Measurements from ENCODE around the gene TSN.
"Not testable (repeated sequence)": the region's sequence is repeated elsewhere in the genome, so short reads cannot be mapped to it uniquely, and the experiment has no call there.

TSN gene

DNA sequence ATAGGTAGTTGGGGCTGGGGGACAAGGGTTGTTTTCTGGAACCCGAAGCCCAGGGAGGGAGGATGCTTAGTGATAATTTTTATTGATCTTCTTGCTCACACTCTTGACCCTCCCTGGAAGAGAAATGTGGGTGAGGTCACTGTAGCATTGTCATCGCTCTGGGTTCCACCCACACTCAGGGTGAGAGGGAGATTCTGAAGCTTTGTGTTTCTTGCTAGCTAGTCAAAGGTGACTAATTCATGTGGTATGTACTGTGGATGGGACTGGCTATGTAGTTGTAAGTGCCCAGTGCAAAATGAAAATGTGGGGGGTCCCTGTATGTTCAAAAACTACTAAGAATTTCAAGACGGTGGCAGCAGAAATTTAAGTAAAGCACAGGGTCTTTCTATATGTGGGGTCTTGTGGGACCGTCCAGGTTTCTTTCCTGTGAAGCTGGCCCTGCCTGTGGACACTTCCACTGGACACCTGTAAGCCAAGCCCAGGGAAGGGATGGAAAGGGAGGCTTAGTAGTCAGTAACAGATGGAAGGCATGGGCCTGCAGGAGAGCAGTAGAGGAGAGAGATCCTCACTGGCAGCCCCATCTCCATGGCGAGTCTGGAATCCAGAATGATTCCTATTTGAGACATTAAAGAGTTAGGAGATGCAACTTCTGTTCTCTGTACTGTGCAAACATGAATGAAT, 35.0 kb downstream of the TSN start:
- in situ Hi-C loops (cut with HindIII; ENCODE audit: low pct_ligation_motif_present, low pct_unique_long_range_greater_than_20kb, low sequenced_read_pairs), result no loop called here
- peak; percentile 92 for DNase-seq

DNA sequence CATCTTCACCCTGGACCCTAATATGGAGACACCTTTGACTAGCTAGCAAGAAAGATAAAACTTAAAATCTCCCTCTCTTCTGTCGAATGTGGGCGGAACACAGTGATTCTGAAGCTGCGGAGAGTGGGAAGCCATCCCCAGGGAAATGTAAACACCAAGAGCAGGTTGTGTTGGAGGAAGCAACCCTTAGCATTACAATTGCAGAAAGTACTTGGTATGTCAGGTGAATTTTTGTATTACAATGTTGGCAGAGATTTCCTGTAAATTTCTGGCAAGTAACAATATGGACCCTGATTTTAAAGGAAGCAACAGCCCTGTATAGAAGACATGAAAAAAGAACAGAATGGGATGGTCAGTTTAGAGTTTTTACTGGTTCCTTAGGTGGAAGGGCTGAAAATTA, 35.8 kb downstream of the TSN start:
- no peak for DNase-seq
- in situ Hi-C loops (cut with HindIII; ENCODE audit: low pct_ligation_motif_present, low pct_unique_long_range_greater_than_20kb, low sequenced_read_pairs), result no loop called here

DNA sequence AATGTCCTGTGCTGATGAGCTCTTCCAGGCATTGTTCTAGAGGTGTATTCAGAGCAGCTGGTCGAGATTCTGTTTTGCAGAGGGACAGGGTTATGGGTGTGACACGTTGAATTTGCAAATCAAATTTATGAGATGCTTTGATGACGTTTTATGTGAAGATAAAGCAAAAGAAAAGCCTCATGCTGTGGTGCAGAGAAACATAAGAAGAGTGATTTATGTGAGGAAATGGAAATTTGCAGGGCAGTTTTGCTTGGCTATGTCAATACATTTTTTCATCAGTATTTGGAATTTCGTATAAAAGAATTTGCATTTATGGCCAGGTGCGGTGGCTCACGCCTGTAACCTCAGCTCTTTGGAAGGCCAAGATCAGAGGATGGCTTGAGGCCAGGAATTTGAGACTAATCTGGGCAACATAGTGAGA, 36.4 kb downstream of the TSN start:
- in situ Hi-C loops (cut with HindIII; ENCODE audit: low pct_ligation_motif_present, low pct_unique_long_range_greater_than_20kb, low sequenced_read_pairs), result no loop called here
- no peak for DNase-seq

DNA sequence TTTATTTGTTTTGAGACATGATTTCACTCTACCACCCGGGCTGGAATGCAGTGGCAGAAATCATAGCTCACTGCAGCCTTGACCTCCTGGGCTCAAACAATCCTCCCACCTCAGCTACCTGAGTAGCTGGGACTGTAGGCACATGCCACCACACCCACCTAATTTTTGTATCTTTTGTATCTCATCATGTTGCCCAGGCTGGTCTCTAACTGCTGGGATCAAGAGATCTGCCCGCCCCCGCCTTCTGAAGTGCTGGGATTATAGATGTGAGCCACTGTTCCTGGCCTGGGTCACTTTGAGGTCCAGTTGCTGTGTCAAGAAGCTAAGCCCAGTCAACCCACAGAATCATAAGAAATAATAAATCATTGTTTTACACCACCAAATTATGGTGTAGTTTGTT, 38.4 kb downstream of the TSN start:
- DNase-seq, result no peak
- in situ Hi-C loops (cut with HindIII; ENCODE audit: low pct_ligation_motif_present, low pct_unique_long_range_greater_than_20kb, low sequenced_read_pairs), result no loop called here

DNA sequence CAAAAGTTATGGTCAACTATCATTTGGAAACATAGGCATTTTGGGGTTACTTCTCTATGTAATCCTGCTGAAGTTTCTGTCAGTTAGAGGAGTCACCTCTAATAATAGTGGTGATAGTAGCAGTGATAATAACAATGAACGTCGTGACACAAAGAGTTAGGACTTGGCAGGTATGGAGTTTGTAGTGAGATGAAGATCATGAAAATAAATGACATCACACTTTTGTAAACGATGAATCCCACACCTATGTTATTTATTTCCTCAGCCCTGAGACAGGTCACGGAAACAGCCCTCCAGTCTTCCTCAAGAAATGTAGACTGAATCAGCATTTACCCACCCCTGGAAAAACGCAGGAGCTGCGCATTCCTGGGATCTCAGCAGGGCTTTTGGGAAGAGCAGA, 38.8 kb downstream of the TSN start:
- DNase-seq, result no peak
- in situ Hi-C loops (cut with HindIII; ENCODE audit: low pct_ligation_motif_present, low pct_unique_long_range_greater_than_20kb, low sequenced_read_pairs), result no loop called here

DNA sequence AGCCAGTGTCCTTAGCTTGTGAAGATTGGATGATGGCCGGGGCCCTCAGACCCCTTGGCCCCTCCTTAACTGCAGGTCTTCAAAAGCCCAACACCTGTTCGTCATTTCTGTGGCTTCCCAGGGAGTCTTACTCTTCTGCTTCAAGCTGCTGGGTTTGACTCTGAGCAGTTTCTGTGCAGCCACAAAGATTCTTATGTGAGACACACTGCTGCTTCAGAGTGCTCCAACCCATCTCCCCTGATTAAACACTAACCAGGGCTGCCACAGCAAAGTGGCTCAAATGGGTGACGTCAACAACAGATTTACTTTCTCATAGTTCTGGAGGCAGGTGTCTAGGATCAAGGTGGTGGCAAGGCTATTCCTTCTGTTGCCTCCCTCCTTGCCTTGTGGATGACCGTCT, 40.8 kb downstream of the TSN start:
- DNase-seq, result no peak
- in situ Hi-C loops (cut with HindIII; ENCODE audit: low pct_ligation_motif_present, low pct_unique_long_range_greater_than_20kb, low sequenced_read_pairs), result no loop called here

DNA sequence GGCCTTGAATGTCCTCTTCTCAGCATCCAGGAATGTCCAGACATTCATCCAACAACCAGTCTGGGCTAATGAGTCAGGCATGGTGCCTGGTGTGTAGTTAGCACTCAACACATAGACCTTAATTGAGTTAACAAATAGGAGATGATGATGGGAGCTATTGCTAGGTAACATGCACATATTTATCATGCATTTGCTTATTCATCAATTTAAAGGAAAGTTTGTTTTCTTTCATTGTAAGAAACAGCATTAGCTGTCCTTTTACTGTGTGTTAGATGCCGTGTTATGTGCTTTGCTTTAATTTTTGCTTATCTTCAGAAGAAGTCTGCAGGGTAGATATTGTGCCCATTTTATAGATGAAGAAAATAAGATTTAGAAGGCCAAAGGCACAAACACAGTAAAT, 43.2 kb downstream of the TSN start:
- in situ Hi-C loops (cut with HindIII; ENCODE audit: low pct_ligation_motif_present, low pct_unique_long_range_greater_than_20kb, low sequenced_read_pairs), result no loop called here

DNA sequence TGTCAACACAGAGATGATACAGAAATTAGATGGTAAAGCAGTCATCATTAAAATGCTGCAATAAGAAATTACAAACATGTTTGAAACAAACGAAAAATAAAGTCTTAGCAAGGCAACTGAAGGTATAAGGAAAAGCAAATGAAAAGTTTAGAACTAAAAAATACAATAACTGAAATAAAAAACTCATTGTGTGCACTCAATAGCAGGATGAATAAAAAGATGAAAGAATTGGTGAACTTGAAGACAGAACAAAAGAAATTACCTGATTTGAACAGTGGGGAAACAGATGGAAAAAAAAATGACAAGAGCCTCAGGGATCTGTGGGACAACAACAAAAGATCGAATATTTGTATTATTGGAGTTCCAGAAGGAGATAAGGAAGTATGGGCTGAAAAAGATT, 46.5 kb downstream of the TSN start:
- in situ Hi-C loops (cut with HindIII; ENCODE audit: low pct_ligation_motif_present, low pct_unique_long_range_greater_than_20kb, low sequenced_read_pairs), result no loop called here
- no peak for DNase-seq

More for the DNA sequence above, 43.2 kb downstream of the TSN start:
- no peak for DNase-seq

DNA sequence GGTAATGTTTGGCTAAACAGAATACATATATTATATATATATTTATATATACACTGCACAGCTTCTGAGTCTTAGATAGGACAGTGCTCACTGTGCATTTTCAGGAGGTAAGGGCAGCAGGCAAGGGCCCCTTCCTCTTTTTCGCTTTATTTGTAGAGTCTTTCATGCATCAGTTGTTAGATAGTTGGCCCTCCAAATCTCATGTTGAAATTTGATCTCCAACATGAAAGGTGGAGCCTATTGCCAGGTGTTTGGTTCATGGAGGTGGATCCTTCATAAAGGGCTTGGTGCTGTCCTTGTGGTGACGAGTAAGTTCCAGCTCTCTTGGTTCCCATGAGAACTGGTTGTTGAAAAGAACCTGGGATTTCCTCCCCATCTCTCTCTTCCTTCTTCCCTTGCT, 48.1 kb downstream of the TSN start:
- DNase-seq, result no peak
- in situ Hi-C loops (cut with HindIII; ENCODE audit: low pct_ligation_motif_present, low pct_unique_long_range_greater_than_20kb, low sequenced_read_pairs), result no loop called here

DNA sequence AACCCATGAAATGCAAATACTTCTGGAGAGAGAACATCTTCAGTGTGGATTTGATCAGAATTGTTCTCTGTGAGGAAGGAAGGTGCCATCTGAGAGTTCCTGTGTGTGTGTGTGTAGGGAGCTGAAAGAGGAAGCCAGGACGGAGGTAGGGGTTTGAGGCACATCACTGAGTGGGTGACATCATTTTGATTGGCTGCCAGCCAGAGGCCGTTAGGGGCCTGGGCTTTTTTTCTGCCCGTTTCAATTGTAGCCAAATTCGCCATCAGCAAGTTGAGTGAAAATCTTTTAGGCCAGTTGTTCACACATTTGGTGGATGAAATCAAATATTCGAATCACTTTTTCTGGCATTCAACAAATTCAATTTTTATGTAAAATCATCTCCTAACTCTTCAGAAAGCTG, 48.9 kb downstream of the TSN start:
- in situ Hi-C loops (cut with HindIII; ENCODE audit: low pct_ligation_motif_present, low pct_unique_long_range_greater_than_20kb, low sequenced_read_pairs), result no loop called here
- DNase-seq, result peak; percentile 58

DNA sequence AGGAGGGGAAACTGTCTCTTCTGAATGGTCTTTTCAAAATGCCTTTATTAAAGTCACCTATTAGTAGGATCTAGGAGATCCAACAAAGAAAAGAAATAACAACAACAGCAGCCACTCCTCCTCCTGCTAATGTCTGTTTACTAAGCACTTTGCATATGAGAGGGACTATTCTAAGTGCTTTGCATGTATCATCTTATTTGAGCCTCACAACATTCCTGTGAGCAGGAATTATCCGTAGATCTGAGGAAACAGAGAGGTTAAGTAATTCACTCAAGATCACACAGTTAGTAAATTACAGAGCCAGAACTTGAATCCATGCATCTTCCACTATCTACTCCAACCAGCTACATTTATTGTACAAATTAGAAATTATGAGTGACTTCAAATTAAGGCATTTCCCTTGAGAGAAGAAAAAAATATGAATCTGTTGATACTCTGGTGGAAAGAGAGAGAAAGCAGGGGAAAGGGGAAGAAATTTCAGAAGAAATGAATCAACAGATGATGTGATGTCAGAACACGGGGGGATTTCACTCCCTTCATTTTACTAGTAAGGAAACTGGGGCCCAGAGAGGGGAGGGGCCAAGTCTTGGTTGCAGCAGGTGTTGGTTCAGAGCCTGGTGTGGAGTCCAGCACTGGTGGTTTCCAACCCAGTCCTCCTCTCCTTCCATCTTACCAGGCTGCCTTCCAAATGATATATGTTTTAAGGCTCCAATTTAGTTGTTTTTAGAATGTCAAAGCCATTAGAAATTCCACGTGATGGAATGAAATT, 49.7 kb downstream of the TSN start:
- DNase-seq, result no peak
- in situ Hi-C loops (cut with HindIII; ENCODE audit: low pct_ligation_motif_present, low pct_unique_long_range_greater_than_20kb, low sequenced_read_pairs), result no loop called here

DNA sequence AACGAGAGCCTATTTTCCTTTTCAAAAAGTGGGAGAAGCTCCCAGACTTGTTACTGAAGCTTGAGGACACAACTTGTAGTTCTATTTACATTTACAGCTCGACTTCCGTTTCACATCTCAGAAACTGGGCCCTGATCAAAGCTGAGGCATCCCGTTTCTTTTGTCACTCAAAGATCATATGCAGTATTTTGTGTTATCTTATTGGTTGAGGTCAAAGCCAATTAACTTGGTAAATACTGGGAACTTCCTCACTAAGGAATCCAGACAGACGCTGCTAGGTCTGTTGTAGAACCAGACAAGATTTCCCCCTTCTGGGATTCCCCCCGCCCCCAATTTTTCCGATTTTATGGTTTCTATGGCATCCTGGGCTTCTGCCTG, 50.3 kb downstream of the TSN start:
- in situ Hi-C loops (cut with HindIII; ENCODE audit: low pct_ligation_motif_present, low pct_unique_long_range_greater_than_20kb, low sequenced_read_pairs), result no loop called here
- no peak for DNase-seq

DNA sequence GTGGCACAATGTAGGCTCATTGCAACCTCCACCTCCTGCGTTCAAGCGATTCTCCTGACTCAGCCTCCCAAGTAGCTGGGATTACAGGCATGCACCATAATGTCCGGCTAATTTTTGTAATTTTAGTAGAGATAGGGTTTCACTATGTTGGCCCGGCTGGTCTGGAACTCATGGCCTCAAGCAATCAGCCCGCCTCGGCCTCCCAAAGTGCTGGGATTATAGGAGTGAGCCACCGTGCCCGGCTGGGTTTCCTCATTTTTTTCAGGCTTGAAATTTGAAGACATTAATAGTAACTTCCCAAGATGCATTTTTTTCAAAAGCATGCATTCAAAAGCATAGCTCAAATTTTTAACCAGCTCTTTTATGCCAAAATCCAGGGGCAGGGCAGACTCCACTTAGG, 52.3 kb downstream of the TSN start:
- in situ Hi-C loops (cut with HindIII; ENCODE audit: low pct_ligation_motif_present, low pct_unique_long_range_greater_than_20kb, low sequenced_read_pairs); DNase-seq: not testable (repeated sequence)

DNA sequence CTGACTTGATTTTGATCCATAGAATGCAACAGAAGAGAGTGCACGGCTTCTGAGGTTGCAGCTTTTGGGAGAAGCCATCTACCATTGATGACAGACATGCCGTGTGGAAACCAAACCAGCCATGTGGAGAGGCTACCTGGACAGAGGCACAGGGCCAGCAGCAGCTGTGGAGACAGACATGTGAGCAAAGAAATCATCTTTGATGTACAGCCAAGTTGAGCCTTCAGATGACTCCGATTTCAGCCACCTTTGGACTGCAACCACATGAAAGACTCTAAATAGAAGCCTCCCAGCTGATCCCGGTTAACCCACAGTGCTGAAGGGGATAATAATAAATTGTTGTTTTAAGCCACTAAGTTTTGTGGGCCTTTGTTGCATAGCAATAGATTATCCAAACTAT, 54.2 kb downstream of the TSN start:
- in situ Hi-C loops (cut with HindIII; ENCODE audit: low pct_ligation_motif_present, low pct_unique_long_range_greater_than_20kb, low sequenced_read_pairs), result no loop called here
- no peak for DNase-seq

DNA sequence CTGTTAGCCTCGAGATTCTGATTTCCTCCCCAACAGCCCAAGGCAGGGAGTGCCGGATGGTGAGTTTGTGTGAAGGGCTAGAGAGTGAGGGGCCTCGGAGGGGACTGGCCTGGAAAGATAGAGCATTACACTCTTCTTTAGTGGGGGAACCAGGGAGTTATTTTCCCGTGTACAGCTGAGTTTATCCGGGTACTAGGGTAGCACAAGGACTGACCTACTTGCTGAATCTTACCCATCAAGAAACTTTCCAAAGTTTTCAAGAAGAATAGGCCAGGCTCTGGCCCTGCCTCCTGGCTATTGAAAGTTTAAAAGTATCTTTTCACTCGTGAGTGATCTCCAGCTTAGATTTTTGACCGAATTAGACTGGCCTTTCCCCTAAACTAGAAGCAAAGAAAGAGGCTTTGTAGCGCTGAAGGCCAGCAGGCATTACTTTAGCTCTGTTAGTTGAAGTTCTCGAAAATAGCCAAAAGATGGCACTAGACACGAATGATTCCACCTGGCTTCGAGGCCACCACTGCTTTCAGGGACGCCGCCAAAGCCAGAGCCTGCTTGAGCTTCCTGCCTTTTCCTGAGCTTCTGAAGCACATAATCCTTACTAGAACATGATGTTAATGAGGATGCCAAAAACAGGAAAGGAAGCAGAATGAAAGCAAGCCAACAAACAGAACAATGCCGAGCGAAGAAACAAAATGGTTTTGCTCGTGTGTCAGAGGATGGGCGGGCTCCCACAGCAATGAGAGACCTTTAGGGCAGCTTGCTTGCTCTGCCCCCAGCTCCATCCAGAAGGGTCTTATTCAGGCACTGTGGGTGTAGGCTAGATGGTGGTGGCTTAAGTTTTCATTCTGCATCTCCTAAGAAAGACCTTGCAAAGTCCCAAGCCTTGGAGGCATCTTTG, 55.8 kb downstream of the TSN start:
- DNase-seq, result peak; percentile 62
- in situ Hi-C loops (cut with HindIII; ENCODE audit: low pct_ligation_motif_present, low pct_unique_long_range_greater_than_20kb, low sequenced_read_pairs), result no loop called here

DNA sequence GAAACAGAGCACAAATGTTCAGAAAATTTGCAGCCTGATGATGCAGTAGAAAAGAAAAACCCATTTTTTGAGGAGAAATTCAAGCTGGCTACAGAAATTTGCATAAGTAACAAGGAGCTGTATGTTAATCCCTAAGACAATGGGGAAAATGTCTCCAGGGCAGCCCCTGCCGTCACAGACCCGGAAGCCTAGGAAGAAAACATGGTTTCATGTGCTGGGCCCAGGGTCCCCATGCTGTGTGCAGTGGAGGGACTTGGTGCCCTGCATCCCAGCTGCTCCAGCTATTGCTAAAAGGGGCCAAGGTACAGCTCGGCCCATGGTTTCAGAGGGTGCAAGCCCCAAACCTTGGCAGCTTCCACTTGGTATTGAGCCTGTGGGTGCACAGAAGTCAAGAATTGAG, 57.6 kb downstream of the TSN start:
- in situ Hi-C loops (cut with HindIII; ENCODE audit: low pct_ligation_motif_present, low pct_unique_long_range_greater_than_20kb, low sequenced_read_pairs), result not testable (repeated sequence)

DNA sequence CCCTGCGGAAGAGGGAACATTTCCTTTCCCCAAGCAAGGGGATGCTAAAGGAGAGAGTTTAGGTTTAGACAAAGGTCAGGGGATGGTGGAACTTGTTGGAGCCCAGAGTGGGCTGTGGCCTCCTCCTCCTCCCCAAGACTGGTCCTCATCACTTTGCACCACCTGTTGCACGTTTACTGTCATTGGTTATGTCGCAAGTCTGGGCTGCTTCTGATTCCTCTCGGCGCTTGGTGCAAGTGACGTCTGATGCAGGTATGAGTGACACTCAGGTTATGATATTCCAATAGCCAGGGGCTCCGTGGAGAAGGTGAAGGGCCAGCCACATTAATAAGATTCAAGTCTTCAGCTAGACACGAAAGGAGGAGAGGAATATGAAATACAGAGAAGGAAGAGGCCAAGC, 59.8 kb downstream of the TSN start:
- DNase-seq, result no peak
- in situ Hi-C loops (cut with HindIII; ENCODE audit: low pct_ligation_motif_present, low pct_unique_long_range_greater_than_20kb, low sequenced_read_pairs), result no loop called here

More for the DNA sequence above, 57.6 kb downstream of the TSN start:
- not testable (repeated sequence) for DNase-seq

DNA sequence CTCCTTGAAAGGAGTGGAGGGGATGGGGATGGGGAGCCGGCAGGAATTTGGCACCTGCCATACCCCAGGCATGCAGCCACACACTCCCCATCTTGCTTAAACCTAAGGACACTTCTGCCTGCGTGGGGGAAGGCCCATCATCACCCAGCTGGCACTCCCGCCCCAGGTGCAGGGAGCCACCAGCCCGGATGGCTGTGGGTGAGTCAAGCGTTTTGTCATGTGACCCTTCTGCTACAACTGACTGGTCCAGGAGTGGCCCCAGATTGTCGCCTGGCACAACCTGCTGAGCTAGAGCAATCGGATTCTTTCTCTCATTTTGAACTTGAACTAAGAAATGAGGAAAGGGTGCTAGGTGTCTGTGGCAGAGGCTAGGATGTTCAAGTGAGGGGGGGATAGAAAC, 61.3 kb downstream of the TSN start:
- in situ Hi-C loops (cut with HindIII; ENCODE audit: low pct_ligation_motif_present, low pct_unique_long_range_greater_than_20kb, low sequenced_read_pairs), result no loop called here
- no peak for DNase-seq

DNA sequence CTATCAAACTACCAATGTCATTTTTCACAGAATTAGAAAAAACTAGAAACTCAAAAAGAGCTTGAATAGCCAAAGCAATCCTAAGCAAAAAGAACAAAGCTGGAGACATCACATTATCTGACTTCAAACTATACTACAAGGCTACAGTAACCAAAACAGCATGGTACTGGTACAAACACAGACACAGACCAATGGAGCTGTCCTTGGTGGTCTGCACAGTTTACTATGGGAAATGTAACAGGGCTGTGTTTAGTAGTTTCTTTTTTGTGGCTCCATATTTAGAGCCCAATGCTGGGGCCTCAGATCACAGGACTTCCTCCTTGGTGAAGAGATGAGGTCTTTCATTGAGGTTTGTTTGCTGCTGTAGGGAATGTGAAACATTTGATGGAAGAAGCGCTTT, 61.9 kb downstream of the TSN start:
- in situ Hi-C loops (cut with HindIII; ENCODE audit: low pct_ligation_motif_present, low pct_unique_long_range_greater_than_20kb, low sequenced_read_pairs), result not testable (repeated sequence)

More for the DNA sequence above, 61.9 kb downstream of the TSN start:
- DNase-seq, result not testable (repeated sequence)
